Gastroesophageal sphincter (tissue), 4 donors: ENCODE measurements around the gene MMD2. TPM values are rescaled to one million over a fixed set of nuclear protein-coding genes. Genes with fewer than 3 reads are reported as not detected.

ENCODE experiments used
- ATAC-seq: fragments of 150-250 bp; one replicate; pipeline ENCODE4 v1.9.1; 2016; ENCODE audit warnings: mild to moderate bottlenecking, moderate library complexity
- H3K27ac ChIP-seq, 4 donors: fragments of 200-600 bp; sonication (generic) in 3 of 4; 1 replicate in 3 of 4; 2 replicates in 1 of 4; pipeline ENCODE4 v1.5.1; 2016 to 2019
- H3K27me3 ChIP-seq: fragments of 200-600 bp; sonication (generic); one replicate; pipeline ENCODE4 v1.5.1; 2019
- H3K36me3 ChIP-seq, 2 donors: fragments of 200-600 bp; sonication (generic); one replicate each; pipeline ENCODE4 v1.5.1; 2019; ENCODE audit warnings: control low read depth in 1 of 2
- H3K4me1 ChIP-seq, 3 donors: fragments of 200-600 bp; sonication (generic); 1 replicate in 2 of 3; 2 replicates in 1 of 3; pipeline ENCODE4 v1.5.1; 2016 to 2019; ENCODE audit warnings: control low read depth in 2 of 3
- H3K4me3 ChIP-seq, 2 donors: fragments of 200-600 bp; sonication (generic); one replicate each; pipeline ENCODE4 v1.5.1; 2019; ENCODE audit warnings: mild to moderate bottlenecking in 1 of 2, moderate library complexity in 1 of 2
- H3K9me3 ChIP-seq, 3 donors: fragments of 200-600 bp; sonication (generic); one replicate each; pipeline ENCODE4 v1.5.1; 2017 to 2019; ENCODE audit warnings: control low read depth in 2 of 3
- EP300 ChIP-seq: sonication (generic); formaldehyde crosslinking; IDR thresholded peaks from one replicate; pipeline ENCODE4 v1.6.1; 2017; ENCODE audit warnings: antibody characterized with exemption, mild to moderate bottlenecking
- POLR2A ChIP-seq, 2 donors: fragments of 450-650 bp; IDR thresholded peaks; one replicate each; pipeline ENCODE4 v1.6.1; 2017; ENCODE audit warnings: antibody characterized with exemption in 2 of 2, mild to moderate bottlenecking in 2 of 2, moderate library complexity in 1 of 2
- POLR2AphosphoS5 ChIP-seq: sonication (generic); formaldehyde crosslinking; IDR thresholded peaks from one replicate; pipeline ENCODE4 v1.6.1; 2017; ENCODE audit warnings: antibody characterized with exemption
- WGBS, 2 donors: methylation state at CpG; one replicate each; pipeline ENCODE4 v1.1.5; 2018; ENCODE audit warnings: low coverage in 1 of 2; 5-methylcytosine and 5-hydroxymethylcytosine counted together
- total RNA-seq, 4 donors: library from RNA; depleted of rRNA; stranded (reverse); fragments of >200 nt; gene quantifications; one replicate each; pipeline ENCODE4 v1.1.0, GENCODE V29; 2016
- TF ChIP-seq, protein P1 (sequence below), 4 experiments: fragments of 200-600 bp in 2 of 4; fragments of 450-650 bp in 2 of 4; sonication (generic) in 1 of 4; IDR thresholded peaks; one replicate each; pipeline ENCODE4 v1.5.1; 2017 to 2019; ENCODE audit warnings: antibody characterized with exemption in 4 of 4, mild to moderate bottlenecking in 2 of 4, moderate library complexity in 2 of 4

MMD2 gene
- total RNA-seq, 4 donors from 2014 or later, result 1.1 TPM; not detected in 3

GRCh38 chr7:4911111-4911828 lies 47.7 kb downstream of the MMD2 start:
- TF ChIP-seq POLR2AphosphoS5 (no peak), POLR2A (IDR thresholded peaks at IDR 0.05) (no peak), EP300 (no peak)
- TF ChIP-seq, protein P1, sequence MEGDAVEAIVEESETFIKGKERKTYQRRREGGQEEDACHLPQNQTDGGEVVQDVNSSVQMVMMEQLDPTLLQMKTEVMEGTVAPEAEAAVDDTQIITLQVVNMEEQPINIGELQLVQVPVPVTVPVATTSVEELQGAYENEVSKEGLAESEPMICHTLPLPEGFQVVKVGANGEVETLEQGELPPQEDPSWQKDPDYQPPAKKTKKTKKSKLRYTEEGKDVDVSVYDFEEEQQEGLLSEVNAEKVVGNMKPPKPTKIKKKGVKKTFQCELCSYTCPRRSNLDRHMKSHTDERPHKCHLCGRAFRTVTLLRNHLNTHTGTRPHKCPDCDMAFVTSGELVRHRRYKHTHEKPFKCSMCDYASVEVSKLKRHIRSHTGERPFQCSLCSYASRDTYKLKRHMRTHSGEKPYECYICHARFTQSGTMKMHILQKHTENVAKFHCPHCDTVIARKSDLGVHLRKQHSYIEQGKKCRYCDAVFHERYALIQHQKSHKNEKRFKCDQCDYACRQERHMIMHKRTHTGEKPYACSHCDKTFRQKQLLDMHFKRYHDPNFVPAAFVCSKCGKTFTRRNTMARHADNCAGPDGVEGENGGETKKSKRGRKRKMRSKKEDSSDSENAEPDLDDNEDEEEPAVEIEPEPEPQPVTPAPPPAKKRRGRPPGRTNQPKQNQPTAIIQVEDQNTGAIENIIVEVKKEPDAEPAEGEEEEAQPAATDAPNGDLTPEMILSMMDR (IDR thresholded peaks at IDR 0.05), result no peak
- WGBS, 2 donors, result 87 to 96% methylated on average over 7 to 12 of the region's 20 CpGs
- Histone ChIP-seq H3K27ac (no peak overlapping the region), H3K36me3 (no peaks in the 10 kb centered on the region), H3K27me3 (peaks cover 5% of the 10 kb centered on the region), H3K9me3 (no peaks in the 10 kb centered on the region), H3K4me1 (no peaks in the 10 kb centered on the region), H3K4me3 (no peak overlapping the region)
- ATAC-seq, result no peak

DNA sequence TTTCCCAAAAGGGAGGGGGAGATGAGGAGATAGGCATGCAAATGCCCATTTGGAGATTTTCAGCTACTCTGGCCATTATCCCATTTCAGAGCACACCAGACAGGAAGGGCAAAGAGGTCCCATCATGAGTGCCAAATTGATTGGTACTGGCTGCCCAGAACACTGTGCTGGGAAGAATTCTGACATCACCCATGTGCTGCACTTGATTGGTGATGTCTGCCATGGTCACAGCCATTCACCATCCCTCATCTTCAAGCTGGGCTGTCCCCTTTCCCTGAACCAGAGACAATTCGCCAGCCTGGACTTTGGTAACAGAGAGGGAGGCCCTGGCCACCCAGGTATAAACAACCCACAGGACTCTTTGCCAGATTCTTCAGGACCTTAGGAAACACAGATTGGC lies 52.3 kb downstream of the MMD2 start:
- TF ChIP-seq POLR2AphosphoS5 (no peak), POLR2A (IDR thresholded peaks at IDR 0.05) (no peak), EP300 (no peak)
- TF ChIP-seq, protein P1 (IDR thresholded peaks at IDR 0.05), result no peak
- Histone ChIP-seq H3K4me1 (no peaks in the 10 kb centered on the region), H3K4me3 (no peak overlapping the region), H3K27me3 (peaks cover 29% of the 10 kb centered on the region), H3K36me3 (no peaks in the 10 kb centered on the region), H3K27ac (no peak overlapping the region), H3K9me3 (no peaks in the 10 kb centered on the region)
- no peak for ATAC-seq
- 75 to 80% methylated on average over 1 of the region's 1 CpG for WGBS, 2 donors

- Histone ChIP-seq H3K27me3 (peaks cover 42% of the 10 kb centered on the region), H3K27ac (no peak overlapping the region), H3K36me3 (no peaks in the 10 kb centered on the region), H3K9me3 (no peaks in the 10 kb centered on the region), H3K4me3 (no peak overlapping the region), H3K4me1 (no peaks in the 10 kb centered on the region)
- ATAC-seq, result no peak
- WGBS, 2 donors, result 67 to 85% methylated on average over 1 of the region's 1 CpG
- TF ChIP-seq POLR2AphosphoS5 (no peak), POLR2A (IDR thresholded peaks at IDR 0.05) (no peak)
- TF ChIP-seq, protein P1 (IDR thresholded peaks at IDR 0.05), result no peak
Observed at GRCh38 chr7:4905171-4905570, 53.8 kb downstream of the MMD2 start.

- peaks cover 42% of the 10 kb centered on the region for H3K27me3 ChIP-seq
- no peak overlapping the region for H3K4me3 ChIP-seq
- no peaks in the 10 kb centered on the region for H3K9me3 ChIP-seq
- H3K36me3 ChIP-seq, result no peaks in the 10 kb centered on the region
- H3K4me1 ChIP-seq, result no peaks in the 10 kb centered on the region
- no peak overlapping the region for H3K27ac ChIP-seq
- no peak for ATAC-seq
- TF ChIP-seq EP300, result no peak
- TF ChIP-seq, protein P1 (IDR thresholded peaks at IDR 0.05), result no peak
- TF ChIP-seq POLR2A (IDR thresholded peaks at IDR 0.05), result no peak
- no peak for TF ChIP-seq POLR2AphosphoS5
Observed at GRCh38 chr7:4904346-4904745, 54.6 kb downstream of the MMD2 start.

- Histone ChIP-seq H3K27me3 (peaks cover 6% of the 10 kb centered on the region), H3K27ac (no peak overlapping the region), H3K4me3 (no peak overlapping the region), H3K9me3 (peaks cover 0 to 10% (median 0%) of the 10 kb centered on the region in 3 donors), H3K4me1 (no peaks in the 10 kb centered on the region), H3K36me3 (no peaks in the 10 kb centered on the region)
- no peak for ATAC-seq
- 87 to 100% methylated on average over 1 to 11 of the region's 11 CpGs for WGBS, 2 donors
- TF ChIP-seq POLR2A (IDR thresholded peaks at IDR 0.05), result no peak
- TF ChIP-seq POLR2AphosphoS5, result no peak
- no peak for TF ChIP-seq EP300
Observed at GRCh38 chr7:4895766-4896165, 63.2 kb downstream of the MMD2 start.
